SK-N-SH (cell line): ENCODE data around the gene GOPC. TPM values are rescaled to one million over a fixed set of nuclear protein-coding genes. Genes with fewer than 3 reads are reported as not detected.

Source experiments
- CTCF ChIA-PET: fragments of 300-600, 350-600 bp; formaldehyde crosslinking; extraction: SDS; loops from one replicate; lab custom pipeline; 2021; lab: Yijun Ruan, JAX
- POLR2A ChIA-PET: fragments of 350-600 bp; sonication (Branson Sonifier 250); formaldehyde crosslinking; extraction: SDS; loops from one replicate; lab custom pipeline; 2020; ENCODE audit warnings: antibody characterized with exemption, inconsistent platforms; lab: Yijun Ruan, JAX
- DNase-seq: peaks from one replicate; pipeline ENCODE4 v3.0.0; 2012
- H2AFZ ChIP-seq: fragments of 200-600 bp; sonication (generic); 2 replicates; pipeline ENCODE4 v1.8.1; 2016; ENCODE audit warnings: antibody characterized with exemption, mild to moderate bottlenecking, low read depth
- H3F3A ChIP-seq: fragments of 200-600 bp; sonication (generic); replicated peaks from 2 replicates; pipeline ENCODE3; 2016; ENCODE audit warnings: antibody characterized with exemption, mild to moderate bottlenecking; ENCODE audit not compliant: insufficient read depth
- H3K27ac ChIP-seq, 2 experiments: fragments of 200-500 bp in 1 of 2; fragments of 200-600 bp in 1 of 2; sonication (Bioruptor generic) in 1 of 2; sonication (generic), shearing (Covaris generic) in 1 of 2; 2 replicates each; pipeline versions ENCODE4 v1.5.1 to v1.6.1; 2014 to 2016; ENCODE audit warnings: low read depth in 2 of 2, inconsistent platforms in 1 of 2, low read length in 1 of 2, mild to moderate bottlenecking in 1 of 2, mixed read lengths in 1 of 2
- H3K27me3 ChIP-seq: fragments of 200-600 bp; sonication (generic), shearing (Covaris generic); 2 replicates; pipeline ENCODE4 v1.6.1; 2016; ENCODE audit warnings: mixed run types; ENCODE audit not compliant: insufficient read depth
- H3K36me3 ChIP-seq, 2 experiments: fragments of 200-500 bp in 1 of 2; fragments of 200-600 bp in 1 of 2; sonication (Bioruptor generic) in 1 of 2; sonication (generic) in 1 of 2; replicated peaks in 1 of 2; 2 replicates each; pipeline versions ENCODE3 to v1.5.1; 2014 to 2016; ENCODE audit warnings: low read length in 1 of 2, mild to moderate bottlenecking in 1 of 2; ENCODE audit not compliant: insufficient read depth in 2 of 2, control insufficient read depth in 1 of 2
- H3K4me1 ChIP-seq, 2 experiments: fragments of 200-500 bp in 1 of 2; fragments of 200-600 bp in 1 of 2; sonication (Bioruptor generic) in 1 of 2; sonication (generic), shearing (Covaris generic) in 1 of 2; 2 replicates each; pipeline versions ENCODE4 v1.5.1 to v1.6.1; 2014 to 2016; ENCODE audit warnings: low read depth in 1 of 2, low read length in 1 of 2, mixed run types in 1 of 2; ENCODE audit not compliant: insufficient read depth in 2 of 2, control insufficient read depth in 1 of 2
- H3K4me2 ChIP-seq: fragments of 200-600 bp; sonication (generic), shearing (Covaris generic); 2 replicates; pipeline ENCODE4 v1.6.1; 2017; ENCODE audit warnings: mixed run types
- H3K4me3 ChIP-seq, 2 experiments: fragments of 200-500 bp in 1 of 2; fragments of 200-600 bp in 1 of 2; sonication (Bioruptor generic) in 1 of 2; sonication (generic), shearing (Covaris generic) in 1 of 2; 2 replicates each; pipeline versions ENCODE4 v1.5.1 to v1.8.1; 2014 to 2016; ENCODE audit warnings: low read depth in 2 of 2, inconsistent platforms in 1 of 2, low read length in 1 of 2, mild to moderate bottlenecking in 1 of 2, mixed read lengths in 1 of 2, moderate library complexity in 1 of 2
- H3K79me2 ChIP-seq: fragments of 200-600 bp; sonication (generic); 2 replicates; pipeline ENCODE4 v1.8.1; 2017; ENCODE audit warnings: mild to moderate bottlenecking; ENCODE audit not compliant: insufficient read depth
- H3K9ac ChIP-seq: fragments of 200-600 bp; sonication (generic); 2 replicates; pipeline ENCODE4 v1.6.1; 2017; ENCODE audit warnings: mixed run types
- H3K9me2 ChIP-seq: fragments of 200-600 bp; sonication (generic); 2 replicates; pipeline ENCODE4 v1.6.1; 2017; ENCODE audit warnings: mixed run types
- H3K9me3 ChIP-seq: fragments of 200-600 bp; sonication (generic); 2 replicates; pipeline ENCODE4 v1.6.1; 2017; ENCODE audit warnings: mixed run types, mild to moderate bottlenecking, moderate library complexity
- H4K20me1 ChIP-seq: fragments of 200-600 bp; sonication (generic); 2 replicates; pipeline ENCODE4 v1.6.1; 2017; ENCODE audit warnings: mild to moderate bottlenecking, mixed run types; ENCODE audit not compliant: insufficient read depth
- EZH2phosphoT487 ChIP-seq: fragments of 200-600 bp; sonication (generic); IDR thresholded peaks from 2 replicates; pipeline ENCODE4 v1.6.1; 2017; ENCODE audit warnings: low read depth, mixed run types, mild to moderate bottlenecking, antibody characterized with exemption, moderate library complexity, borderline replicate concordance
- MEF2A ChIP-seq: IDR thresholded peaks from 2 replicates; pipeline ENCODE4 v1.4.0; 2012; ENCODE audit warnings: low read depth, borderline replicate concordance
- MXI1 ChIP-seq: IDR thresholded peaks from 2 replicates; pipeline ENCODE4 v1.6.1; 2012; ENCODE audit warnings: mild to moderate bottlenecking, low read depth, low read length, improper control_type of control experiment
- NFIC ChIP-seq: IDR thresholded peaks from 2 replicates; pipeline ENCODE4 v1.4.0; 2012; ENCODE audit warnings: borderline replicate concordance
- RXRA ChIP-seq: IDR thresholded peaks from 2 replicates; pipeline ENCODE4 v1.4.0; 2012; ENCODE audit warnings: low read depth, mild to moderate bottlenecking, borderline replicate concordance
- SIN3A ChIP-seq: IDR thresholded peaks from 2 replicates; pipeline ENCODE4 v1.6.1; 2012; ENCODE audit warnings: low read depth, mild to moderate bottlenecking, low read length, moderate library complexity, borderline replicate concordance
- SMC3 ChIP-seq: IDR thresholded peaks from 2 replicates; pipeline ENCODE4 v1.6.1; 2012; ENCODE audit warnings: low read depth, low read length, improper control_type of control experiment
- WGBS: methylation state at CpG from one replicate; pipeline ENCODE4 v1.1.6; 2017; ENCODE audit warnings: low lambda C conversion rate; 5-methylcytosine and 5-hydroxymethylcytosine counted together
- polyA plus RNA-seq, 3 experiments: library from polyadenylated mRNA; depleted of rRNA; stranded (reverse); fragments of >200 nt; gene quantifications; 2 replicates each; pipeline ENCODE4 v1.2.3, GENCODE V29; 2012
- TF ChIP-seq, protein P1 (sequence below): IDR thresholded peaks from 2 replicates; pipeline ENCODE4 v1.4.0; 2012; ENCODE audit warnings: low read depth, borderline replicate concordance
- TF ChIP-seq, protein P2 (sequence below): fragments of 150-350 bp; IDR thresholded peaks from 2 replicates; pipeline ENCODE4 v1.6.1; 2016; ENCODE audit warnings: mild to moderate bottlenecking, low read depth, low read length
- TF ChIP-seq, protein P3 (sequence below): IDR thresholded peaks from 2 replicates; pipeline ENCODE4; 2012

The GOPC gene
- polyA plus RNA-seq, 1 of the 3 experiments (the other 2 are of a cell fraction) = 20.8 TPM

GRCh38 chr6:117590447-117590846 is 11.9 kb downstream of the GOPC start:
- no peak overlapping the region for H3K27ac ChIP-seq
- H3K36me3 ChIP-seq = peaks cover 19 to 47% of the 10 kb centered on the region in 2 experiments
- H3K4me2 ChIP-seq = no peak overlapping the region
- H2AFZ ChIP-seq = no peak overlapping the region
- DNase-seq = no peak
- no peaks in the 10 kb centered on the region for H3K9me3 ChIP-seq
- TF ChIP-seq EZH2phosphoT487 = no peak
- no peak for TF ChIP-seq RXRA
- WGBS = 91% methylated on average over 5 of the region's 5 CpGs
- ChIA-PET POLR2A (no interaction called here), CTCF (interaction anchor here (0.9 kb wide), 1 partner anchor 12 kb away, joined by 4 read pairs; the partner anchor contains the start of gene GOPC)
- no peak overlapping the region for H3K4me3 ChIP-seq
- H3F3A ChIP-seq = peaks cover 4% of the 10 kb centered on the region
- no peak overlapping the region for H3K9ac ChIP-seq
- peaks cover 59% of the 10 kb centered on the region for H4K20me1 ChIP-seq
- peaks cover 98% of the 10 kb centered on the region for H3K79me2 ChIP-seq
- H3K9me2 ChIP-seq = no peaks in the 10 kb centered on the region; the same call in 1 of the 2 replicates
- H3K27me3 ChIP-seq = no peaks in the 10 kb centered on the region
- H3K4me1 ChIP-seq = no peaks in the 10 kb centered on the region

- Histone ChIP-seq H3K4me2 (no peak overlapping the region), H3K79me2 (peaks cover 97% of the 10 kb centered on the region), H3K27me3 (no peaks in the 10 kb centered on the region), H3K4me3 (no peak overlapping the region), H3F3A (peaks cover 9% of the 10 kb centered on the region), H3K36me3 (peaks cover 22 to 59% of the 10 kb centered on the region in 2 experiments), H3K9ac (no peak overlapping the region), H3K9me2 (no peaks in the 10 kb centered on the region; the same call in none of the 2 replicates), H4K20me1 (peaks cover 41% of the 10 kb centered on the region), H3K9me3 (no peaks in the 10 kb centered on the region), H2AFZ (no peak overlapping the region), H3K4me1 (no peaks in the 10 kb centered on the region; a peak in 2 of 4 replicates), H3K27ac (no peak overlapping the region)
- ChIA-PET CTCF (interaction anchor here (1.2 to 1.6 kb wide), 2 partner anchors 19 to 37 kb away, joined by 3 to 6 read pairs; no protein-coding TSS in a partner anchor), POLR2A (no interaction called here)
- no peak for DNase-seq
- TF ChIP-seq, protein P1, sequence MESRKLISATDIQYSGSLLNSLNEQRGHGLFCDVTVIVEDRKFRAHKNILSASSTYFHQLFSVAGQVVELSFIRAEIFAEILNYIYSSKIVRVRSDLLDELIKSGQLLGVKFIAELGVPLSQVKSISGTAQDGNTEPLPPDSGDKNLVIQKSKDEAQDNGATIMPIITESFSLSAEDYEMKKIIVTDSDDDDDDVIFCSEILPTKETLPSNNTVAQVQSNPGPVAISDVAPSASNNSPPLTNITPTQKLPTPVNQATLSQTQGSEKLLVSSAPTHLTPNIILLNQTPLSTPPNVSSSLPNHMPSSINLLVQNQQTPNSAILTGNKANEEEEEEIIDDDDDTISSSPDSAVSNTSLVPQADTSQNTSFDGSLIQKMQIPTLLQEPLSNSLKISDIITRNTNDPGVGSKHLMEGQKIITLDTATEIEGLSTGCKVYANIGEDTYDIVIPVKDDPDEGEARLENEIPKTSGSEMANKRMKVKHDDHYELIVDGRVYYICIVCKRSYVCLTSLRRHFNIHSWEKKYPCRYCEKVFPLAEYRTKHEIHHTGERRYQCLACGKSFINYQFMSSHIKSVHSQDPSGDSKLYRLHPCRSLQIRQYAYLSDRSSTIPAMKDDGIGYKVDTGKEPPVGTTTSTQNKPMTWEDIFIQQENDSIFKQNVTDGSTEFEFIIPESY = no peak
- TF ChIP-seq, protein P2, sequence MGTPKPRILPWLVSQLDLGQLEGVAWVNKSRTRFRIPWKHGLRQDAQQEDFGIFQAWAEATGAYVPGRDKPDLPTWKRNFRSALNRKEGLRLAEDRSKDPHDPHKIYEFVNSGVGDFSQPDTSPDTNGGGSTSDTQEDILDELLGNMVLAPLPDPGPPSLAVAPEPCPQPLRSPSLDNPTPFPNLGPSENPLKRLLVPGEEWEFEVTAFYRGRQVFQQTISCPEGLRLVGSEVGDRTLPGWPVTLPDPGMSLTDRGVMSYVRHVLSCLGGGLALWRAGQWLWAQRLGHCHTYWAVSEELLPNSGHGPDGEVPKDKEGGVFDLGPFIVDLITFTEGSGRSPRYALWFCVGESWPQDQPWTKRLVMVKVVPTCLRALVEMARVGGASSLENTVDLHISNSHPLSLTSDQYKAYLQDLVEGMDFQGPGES = no peak
- TF ChIP-seq SIN3A (no peak), NFIC (no peak)
Observed at GRCh38 chr6:117585647-117586046, 16.7 kb downstream of the GOPC start.

DNA sequence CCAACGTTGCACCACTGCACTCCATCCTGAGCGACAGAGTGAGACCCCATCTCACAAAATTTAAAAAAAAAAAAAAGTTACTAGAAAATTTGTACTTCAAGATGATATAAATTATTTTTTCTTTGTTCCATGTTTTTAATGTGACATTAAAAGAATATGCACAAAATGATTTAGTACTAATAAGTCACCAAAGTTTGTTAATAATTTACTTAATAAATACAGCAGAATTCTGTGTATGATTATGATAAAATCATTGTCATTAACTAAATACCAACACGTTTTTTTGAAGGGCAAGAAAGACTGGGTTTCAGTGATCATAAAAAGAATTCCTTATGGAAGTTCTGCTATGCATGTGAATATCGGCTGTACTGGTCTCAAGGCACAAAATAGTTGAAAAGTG is 28.1 kb downstream of the GOPC start:
- Histone ChIP-seq H3K9me3 (no peaks in the 10 kb centered on the region), H3K79me2 (peaks cover 30% of the 10 kb centered on the region), H3K4me2 (no peak overlapping the region), H3K4me3 (no peak overlapping the region), H2AFZ (no peak overlapping the region), H3F3A (peaks cover 6% of the 10 kb centered on the region), H3K27me3 (no peaks in the 10 kb centered on the region), H4K20me1 (no peaks in the 10 kb centered on the region), H3K27ac (no peak overlapping the region), H3K9ac (no peak overlapping the region), H3K9me2 (0 out of 2 replicates have a peak, but pooled peaks cover 3% of the 10 kb centered on the region), H3K36me3 (peaks cover 87 to 89% of the 10 kb centered on the region in 2 experiments), H3K4me1 (no peaks in the 10 kb centered on the region)
- ChIA-PET POLR2A (no interaction called here), CTCF (interaction anchor here (1.9 kb wide), 1 partner anchor 19 kb away, joined by 8 read pairs; no protein-coding TSS in a partner anchor)
- TF ChIP-seq MEF2A = no peak
- no peak for TF ChIP-seq SMC3
- TF ChIP-seq MXI1 = no peak
- TF ChIP-seq, protein P3, sequence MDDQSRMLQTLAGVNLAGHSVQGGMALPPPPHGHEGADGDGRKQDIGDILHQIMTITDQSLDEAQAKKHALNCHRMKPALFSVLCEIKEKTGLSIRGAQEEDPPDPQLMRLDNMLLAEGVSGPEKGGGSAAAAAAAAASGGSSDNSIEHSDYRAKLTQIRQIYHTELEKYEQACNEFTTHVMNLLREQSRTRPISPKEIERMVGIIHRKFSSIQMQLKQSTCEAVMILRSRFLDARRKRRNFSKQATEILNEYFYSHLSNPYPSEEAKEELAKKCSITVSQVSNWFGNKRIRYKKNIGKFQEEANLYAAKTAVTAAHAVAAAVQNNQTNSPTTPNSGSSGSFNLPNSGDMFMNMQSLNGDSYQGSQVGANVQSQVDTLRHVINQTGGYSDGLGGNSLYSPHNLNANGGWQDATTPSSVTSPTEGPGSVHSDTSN = no peak
- DNase-seq = no peak
- WGBS = 88% methylated on average over 4 of the region's 4 CpGs
